SK-N-MC (cell line): ENCODE data around the gene HECTD4.
"Not testable (repeated sequence)": the region's sequence is repeated elsewhere in the genome, so short reads cannot be mapped to it uniquely, and the experiment has no call there.

Experiments
- DNase-seq: peaks from one replicate; pipeline ENCODE4 v3.0.0-alpha.2; 2011; ENCODE audit warnings: low read depth, low spot score
- H3K27ac ChIP-seq: fragments of 200-600 bp; sonication (generic); 2 replicates; pipeline ENCODE4 v1.5.1; 2016; ENCODE audit warnings: mixed run types
- H3K36me3 ChIP-seq: fragments of 200-600 bp; sonication (generic); 2 replicates; pipeline ENCODE4 v1.6.1; 2017; ENCODE audit warnings: antibody characterized with exemption, low read length, mixed read lengths; ENCODE audit not compliant: insufficient read depth
- H3K4me3 ChIP-seq: fragments of 200-600 bp; sonication (generic); 2 replicates; pipeline ENCODE4 v1.5.1; 2016
- H3K9ac ChIP-seq: fragments of 200-600 bp; sonication (generic); 2 replicates; pipeline ENCODE4 v1.8.0; 2017; ENCODE audit warnings: mixed run types, mixed read lengths; ENCODE audit not compliant: insufficient read length
- H3K9me3 ChIP-seq: fragments of 200-600 bp; sonication (generic); 2 replicates; pipeline ENCODE4 v1.6.1; 2017; ENCODE audit warnings: low read depth, mild to moderate bottlenecking, antibody characterized with exemption, low read length, moderate library complexity, mixed read lengths
- EZH2 ChIP-seq: fragments of 200-600 bp; sonication (generic); IDR thresholded peaks from one replicate; pipeline ENCODE4 v1.6.1; 2017; ENCODE audit warnings: antibody characterized with exemption
- FOXP2 ChIP-seq: optimal IDR thresholded peaks from 2 replicates; pipeline ENCODE3; 2011; ENCODE audit warnings: mild to moderate bottlenecking, moderate library complexity; ENCODE audit not compliant: insufficient read depth; ENCODE audit errors: extremely low read length, control extremely low read depth
- POLR2AphosphoS5 ChIP-seq: IDR thresholded peaks from 2 replicates; pipeline ENCODE4 v1.6.1; 2012; ENCODE audit warnings: mild to moderate bottlenecking, low read depth, low read length, borderline replicate concordance

HECTD4 gene

DNA sequence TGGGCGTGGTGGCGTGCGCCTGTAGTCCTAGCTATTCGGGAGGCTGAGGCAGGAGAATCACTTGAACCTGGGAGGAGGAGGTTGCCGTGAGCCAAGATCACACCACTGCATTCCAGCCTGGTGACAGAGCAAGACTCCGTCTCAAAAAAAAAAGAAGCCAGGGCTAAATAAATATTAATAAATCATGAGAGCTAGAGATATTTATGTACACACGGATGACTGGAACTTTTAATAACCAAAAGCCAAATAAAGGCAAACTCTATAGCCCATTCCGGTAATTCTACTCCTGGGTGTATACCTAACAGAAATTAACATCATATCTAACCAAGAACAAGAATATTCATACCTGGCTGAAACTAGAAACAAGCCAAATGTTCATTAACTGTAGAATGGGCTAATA lies 264.5 kb downstream of the HECTD4 start:
- Histone ChIP-seq H3K9ac (no peak overlapping the region), H3K4me3 (no peak overlapping the region), H3K9me3 (no peaks in the 10 kb centered on the region), H3K27ac (no peak overlapping the region), H3K36me3 (no peaks in the 10 kb centered on the region)
- no peak for DNase-seq
- TF ChIP-seq POLR2AphosphoS5 (no peak), FOXP2 (no peak), EZH2 (no peak)

DNA sequence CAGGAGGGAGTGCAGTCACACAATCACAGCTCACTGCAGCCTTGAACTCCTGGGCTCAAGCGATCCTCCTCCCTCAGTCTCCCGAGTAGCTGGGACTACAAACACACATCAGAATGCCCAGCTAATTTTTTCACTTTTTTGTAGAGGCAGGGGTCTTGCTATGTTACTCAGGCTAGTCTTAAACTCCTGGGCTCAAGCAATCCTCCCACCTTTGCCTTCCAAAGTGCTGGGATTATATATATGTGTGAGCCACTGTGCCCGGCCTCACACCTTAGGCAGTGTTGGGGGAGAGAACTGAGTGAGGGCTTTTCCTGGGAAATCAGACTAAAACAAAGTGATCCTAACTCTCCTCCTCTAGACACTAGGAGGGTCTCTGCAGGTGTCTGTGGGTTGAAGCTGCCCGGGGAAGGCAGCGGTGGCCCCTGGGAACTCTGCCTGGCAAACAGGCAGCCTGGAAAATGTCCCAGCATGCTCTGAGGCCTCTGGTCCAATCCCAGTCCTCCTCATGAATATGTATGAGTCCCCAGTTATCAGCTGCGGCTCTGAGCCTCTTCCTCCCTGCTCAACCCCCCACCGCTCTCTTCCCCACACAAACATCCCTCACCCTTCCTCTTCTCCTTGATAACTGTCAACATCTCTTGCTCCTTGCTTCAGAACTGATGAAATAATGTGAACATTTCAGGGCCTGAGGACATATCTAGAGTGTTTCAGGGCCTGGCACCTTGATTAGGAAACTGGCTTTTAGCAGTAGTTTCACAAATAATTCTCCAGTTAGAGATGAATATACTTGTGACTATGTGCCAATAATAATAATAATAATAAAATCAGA lies 265.8 kb downstream of the HECTD4 start:
- H3K36me3 ChIP-seq, result no peaks in the 10 kb centered on the region
- H3K4me3 ChIP-seq, result peak overlapping the region; percentile 61
- TF ChIP-seq EZH2 (no peak), POLR2AphosphoS5 (peak; percentile 83), FOXP2 (peak; percentile 85)
- peak overlapping the region; percentile 54 for H3K9ac ChIP-seq
- H3K27ac ChIP-seq, result peak overlapping the region; percentile 87
- no peaks in the 10 kb centered on the region for H3K9me3 ChIP-seq
- peak; percentile 95 for DNase-seq

DNA sequence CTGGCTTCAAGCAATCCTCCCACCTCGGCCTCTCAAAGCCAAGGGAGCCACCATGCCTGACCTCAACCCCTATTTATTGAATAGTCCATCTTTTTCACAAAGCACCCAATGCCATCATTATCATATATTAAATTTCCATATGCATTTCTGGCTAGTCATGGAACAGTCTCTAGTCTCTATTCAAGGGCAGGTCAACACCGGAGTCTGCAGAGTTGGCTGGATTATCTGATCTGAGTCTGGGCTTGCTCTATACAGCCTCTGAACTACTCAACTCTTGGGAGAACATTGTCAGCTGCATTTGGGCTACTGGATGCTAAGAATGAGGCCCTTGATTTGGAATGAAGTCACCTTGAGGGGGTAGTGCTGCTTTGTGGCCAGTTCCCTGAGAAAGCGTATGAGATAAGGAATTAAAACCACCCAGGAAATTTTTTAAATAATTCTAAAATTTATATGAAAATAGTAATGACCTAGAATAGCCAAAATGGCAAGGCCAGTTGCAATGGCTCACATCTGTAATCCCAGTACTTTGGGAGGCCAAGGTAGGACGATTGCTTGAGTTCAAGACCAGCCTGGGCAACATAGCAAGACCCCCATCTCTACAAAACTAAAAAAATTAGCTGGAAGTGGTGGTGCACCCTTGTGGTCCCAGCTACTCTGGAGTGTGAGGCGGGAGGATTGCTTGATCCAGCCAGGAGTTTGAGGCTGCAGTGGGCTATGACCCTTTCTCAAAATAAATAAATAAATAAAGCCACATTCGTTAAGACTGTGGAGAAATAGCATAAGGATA lies 266.8 kb downstream of the HECTD4 start:
- H3K9me3 ChIP-seq, result no peaks in the 10 kb centered on the region
- TF ChIP-seq FOXP2 (no peak), POLR2AphosphoS5 (no peak), EZH2 (no peak)
- no peak overlapping the region for H3K27ac ChIP-seq
- no peak overlapping the region for H3K4me3 ChIP-seq
- H3K36me3 ChIP-seq, result no peaks in the 10 kb centered on the region
- no peak for DNase-seq
- no peak overlapping the region for H3K9ac ChIP-seq

DNA sequence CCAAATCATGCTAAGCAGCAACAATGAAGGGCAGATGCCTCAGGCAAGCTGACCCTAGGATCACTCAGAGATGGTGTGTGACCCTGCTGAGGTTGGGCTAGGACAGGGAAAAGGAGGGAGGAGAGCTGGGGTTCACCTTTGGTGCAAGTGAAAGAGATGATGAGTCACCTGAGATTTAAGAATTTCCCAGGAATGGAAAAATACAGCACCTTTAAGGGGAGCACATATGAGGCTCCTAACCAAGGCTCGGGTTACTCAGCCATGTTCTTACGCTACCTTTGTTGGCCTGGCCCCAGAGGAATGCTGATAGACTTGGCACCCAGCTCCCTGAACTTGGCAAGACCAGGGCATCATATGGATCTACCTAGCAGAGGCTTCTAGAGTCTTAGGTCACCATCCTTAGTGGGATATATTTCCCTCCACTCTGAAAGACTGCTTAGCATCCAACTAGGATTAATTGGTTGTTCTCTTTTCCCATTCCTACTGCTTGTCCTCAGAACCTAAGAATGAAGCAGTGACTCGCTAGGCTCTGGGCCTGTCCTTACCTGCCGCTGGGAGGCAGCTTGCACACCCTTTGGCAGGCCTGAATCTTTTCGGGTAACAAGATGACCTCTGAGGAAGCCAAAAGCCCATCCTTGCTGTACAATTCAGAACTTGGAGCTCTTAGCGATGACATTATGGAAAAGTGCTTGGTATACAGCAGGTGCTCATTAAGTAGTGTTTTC lies 269.7 kb downstream of the HECTD4 start:
- no peak for DNase-seq
- Histone ChIP-seq H3K4me3 (no peak overlapping the region), H3K9ac (no peak overlapping the region), H3K27ac (no peak overlapping the region), H3K9me3 (no peaks in the 10 kb centered on the region), H3K36me3 (peaks cover 1% of the 10 kb centered on the region; the same call in 1 of the 2 replicates)
- TF ChIP-seq FOXP2, result no peak
- no peak for TF ChIP-seq EZH2
- TF ChIP-seq POLR2AphosphoS5, result no peak

DNA sequence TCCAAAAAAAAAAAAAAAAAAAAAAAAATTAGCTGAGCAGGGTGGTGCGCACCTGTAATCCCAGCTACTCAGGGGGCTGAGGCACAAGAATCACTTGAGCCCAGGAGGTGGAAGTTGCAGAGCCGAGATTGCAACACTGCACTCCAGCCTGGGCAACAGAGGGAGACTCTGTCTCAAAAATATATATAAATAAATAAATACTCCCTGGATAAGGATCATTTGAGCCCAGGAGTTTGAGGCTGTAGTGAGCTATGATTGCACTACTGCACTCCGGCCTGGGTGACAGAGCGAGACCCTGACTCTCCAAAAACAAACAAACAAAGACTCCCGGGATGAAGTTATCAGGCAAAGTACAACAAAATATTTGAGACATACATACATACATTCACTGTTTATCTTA lies 270.3 kb downstream of the HECTD4 start:
- TF ChIP-seq FOXP2, result no peak
- TF ChIP-seq EZH2, result no peak
- no peak for TF ChIP-seq POLR2AphosphoS5
- no peak overlapping the region for H3K4me3 ChIP-seq
- H3K9ac ChIP-seq, result no peak overlapping the region
- H3K36me3 ChIP-seq, result peaks cover 7% of the 10 kb centered on the region; the same call in 1 of the 2 replicates
- no peaks in the 10 kb centered on the region for H3K9me3 ChIP-seq
- H3K27ac ChIP-seq, result no peak overlapping the region
- DNase-seq, result no peak

DNA sequence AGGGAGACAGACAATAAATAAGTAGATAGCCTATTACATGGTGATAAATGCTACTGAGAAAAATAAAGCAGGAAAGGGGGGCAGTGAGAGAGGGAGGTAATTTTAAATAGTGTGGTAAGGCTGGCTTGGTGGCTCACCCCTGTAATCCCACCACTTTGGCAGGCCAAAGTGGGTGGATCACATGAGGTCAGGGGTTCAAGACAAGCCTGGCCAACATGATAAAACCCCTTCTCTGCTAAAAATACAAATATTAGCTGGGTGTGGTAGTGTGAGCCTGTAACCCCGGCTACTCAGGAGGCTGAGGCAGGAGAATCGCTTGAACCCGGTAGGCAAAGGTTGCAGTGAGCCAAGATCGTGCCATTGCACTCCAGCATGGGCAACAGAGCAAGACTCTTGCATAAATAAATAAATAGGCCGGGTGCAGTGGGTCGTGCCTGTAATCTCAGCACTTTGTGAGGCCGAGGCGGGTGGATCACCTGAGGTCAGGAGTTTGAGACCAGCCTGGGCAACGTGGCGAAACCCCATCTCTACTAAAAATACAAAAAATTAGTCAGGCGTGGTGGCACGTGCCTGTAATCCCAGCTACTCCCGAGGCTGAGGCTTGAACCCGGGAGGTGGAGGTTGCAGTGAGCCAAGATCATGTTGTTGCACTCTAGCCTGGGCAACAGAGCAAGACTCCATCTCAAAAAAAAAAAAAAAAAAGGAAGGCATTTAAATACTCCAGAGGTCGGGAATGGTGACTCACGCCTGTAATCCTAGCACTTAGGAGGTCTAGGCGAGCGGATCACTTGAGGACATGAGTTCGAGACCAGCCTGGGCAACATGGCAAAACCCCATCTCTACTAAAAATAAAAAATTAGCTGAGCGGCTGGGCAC lies 271.2 kb downstream of the HECTD4 start:
- H3K4me3 ChIP-seq, H3K9ac ChIP-seq, H3K9me3 ChIP-seq, H3K27ac ChIP-seq, DNase-seq: not testable (repeated sequence)
- peaks cover 15% of the 10 kb centered on the region for H3K36me3 ChIP-seq
